H9 (cell line): ENCODE measurements around the gene PPM1H. TPM values are rescaled to one million over a fixed set of nuclear protein-coding genes. Genes with fewer than 3 reads are reported as not detected.

ENCODE experiments used
- DNase-seq: peaks from one replicate; pipeline ENCODE4 v3.0.0-alpha.2; 2017
- H2AFZ ChIP-seq: one replicate; pipeline ENCODE4 v1.6.1; 2013; ENCODE audit warnings: mild to moderate bottlenecking, low read length, control low read depth, moderate library complexity
- H2AK5ac ChIP-seq: 2 replicates; pipeline ENCODE4 v1.6.1; 2013; ENCODE audit warnings: low read length, control low read depth, mixed read lengths; ENCODE audit not compliant: insufficient read length
- H2BK120ac ChIP-seq: one replicate; pipeline ENCODE4 v1.6.1; 2013; ENCODE audit warnings: low read depth, mild to moderate bottlenecking, low read length, control low read depth, inconsistent platforms; ENCODE audit not compliant: poor library complexity, severe bottlenecking
- H2BK12ac ChIP-seq: 2 replicates; pipeline ENCODE4 v1.6.1; 2013; ENCODE audit warnings: low read length, control low read depth, mixed read lengths, low read depth; ENCODE audit not compliant: insufficient read length
- H2BK15ac ChIP-seq: 2 replicates; pipeline ENCODE4 v1.6.1; 2013; ENCODE audit warnings: low read depth, low read length, control low read depth
- H2BK20ac ChIP-seq: one replicate; pipeline ENCODE4 v1.6.1; 2013; ENCODE audit warnings: low read depth, mild to moderate bottlenecking, low read length, control low read depth, inconsistent platforms; ENCODE audit not compliant: poor library complexity, severe bottlenecking
- H2BK5ac ChIP-seq: 2 replicates; pipeline ENCODE4 v1.6.1; 2013; ENCODE audit warnings: low read length, control low read depth, mixed read lengths; ENCODE audit not compliant: insufficient read length
- H3K14ac ChIP-seq: 2 replicates; pipeline ENCODE4 v1.6.1; 2013; ENCODE audit warnings: low read length, control low read depth; ENCODE audit not compliant: insufficient read depth
- H3K18ac ChIP-seq: 2 replicates; pipeline ENCODE4 v1.6.1; 2013; ENCODE audit warnings: low read depth, mild to moderate bottlenecking, mixed read lengths, low read length, control low read depth; ENCODE audit not compliant: insufficient read length
- H3K23ac ChIP-seq: 2 replicates; pipeline ENCODE4 v1.6.1; 2013; ENCODE audit warnings: low read length, control low read depth, mixed read lengths, low read depth; ENCODE audit not compliant: insufficient read length
- H3K23me2 ChIP-seq: 2 replicates; pipeline ENCODE4 v1.6.1; 2013; ENCODE audit warnings: low read depth, mild to moderate bottlenecking, mixed read lengths, low read length, control low read depth; ENCODE audit not compliant: insufficient read length, poor library complexity, severe bottlenecking
- H3K27ac ChIP-seq: 2 replicates; pipeline ENCODE4 v1.5.1; 2013; ENCODE audit warnings: low read length, control low read depth, mixed read lengths, low read depth; ENCODE audit not compliant: insufficient read length
- H3K27me3 ChIP-seq: 2 replicates; pipeline ENCODE4 v1.6.1; 2013; ENCODE audit warnings: low read length, control low read depth, inconsistent platforms; ENCODE audit not compliant: insufficient read depth
- H3K4ac ChIP-seq: 2 replicates; pipeline ENCODE4 v1.6.1; 2013; ENCODE audit warnings: low read depth, mild to moderate bottlenecking, control low read depth, inconsistent platforms, low read length, moderate library complexity
- H3K4me1 ChIP-seq: 2 replicates; pipeline ENCODE4 v1.6.1; 2013; ENCODE audit warnings: low read length, control low read depth, inconsistent platforms; ENCODE audit not compliant: insufficient read depth
- H3K4me2 ChIP-seq: 2 replicates; pipeline ENCODE4 v1.6.1; 2013; ENCODE audit warnings: low read length, control low read depth, mixed read lengths; ENCODE audit not compliant: insufficient read length, insufficient read depth
- H3K56ac ChIP-seq: 2 replicates; pipeline ENCODE4 v1.6.1; 2013; ENCODE audit warnings: low read depth, mild to moderate bottlenecking, mixed read lengths, low read length, control low read depth; ENCODE audit not compliant: insufficient read length
- H3K79me1 ChIP-seq: 2 replicates; pipeline ENCODE4 v1.6.1; 2013; ENCODE audit warnings: low read depth, mild to moderate bottlenecking, moderate library complexity, low read length, control low read depth, inconsistent platforms; ENCODE audit not compliant: insufficient read depth, poor library complexity, severe bottlenecking
- H3K79me2 ChIP-seq: 2 replicates; pipeline ENCODE4 v1.6.1; 2013; ENCODE audit warnings: low read length, control low read depth, inconsistent platforms; ENCODE audit not compliant: insufficient read depth
- H3K9ac ChIP-seq: 2 replicates; pipeline ENCODE4 v1.6.1; 2013; ENCODE audit warnings: low read length, control low read depth, mixed read lengths; ENCODE audit not compliant: insufficient read length; ENCODE audit errors: extremely low read depth
- H3K9me3 ChIP-seq: one replicate; pipeline ENCODE4 v1.6.1; 2013; ENCODE audit warnings: low read depth, low read length, inconsistent platforms; ENCODE audit not compliant: control insufficient read depth
- H3T11ph ChIP-seq: one replicate; pipeline ENCODE4 v1.6.1; 2013; ENCODE audit warnings: mild to moderate bottlenecking, low read length, control low read depth, inconsistent platforms
- H4K20me1 ChIP-seq: one replicate; pipeline ENCODE4 v1.6.1; 2013; ENCODE audit not compliant: control insufficient read depth, insufficient read length, insufficient read depth
- H4K5ac ChIP-seq: 2 replicates; pipeline ENCODE4 v1.6.1; 2013; ENCODE audit warnings: low read depth, mild to moderate bottlenecking, mixed read lengths, low read length, control low read depth; ENCODE audit not compliant: insufficient read length
- H4K8ac ChIP-seq: replicated peaks from 2 replicates; pipeline ENCODE4 v1.6.1; 2013; ENCODE audit warnings: low read length, control low read depth, mixed read lengths, low read depth; ENCODE audit not compliant: insufficient read length
- H4K91ac ChIP-seq: 2 replicates; pipeline ENCODE4 v1.6.1; 2013; ENCODE audit warnings: low read depth, mild to moderate bottlenecking, moderate library complexity, mixed read lengths, low read length, control low read depth; ENCODE audit not compliant: insufficient read length
- H3K27ac Mint-ChIP-seq, 3 experiments: 2 replicates in 2 of 3; 3 replicates in 1 of 3; pipeline ENCODE4 v1.8.0; 2020 to 2021; ENCODE audit warnings: mixed read lengths in 3 of 3, mild to moderate bottlenecking in 1 of 3, moderate library complexity in 1 of 3
- H3K27me3 Mint-ChIP-seq: 2 replicates; pipeline ENCODE4 v1.8.0; 2021; ENCODE audit warnings: low read depth, mild to moderate bottlenecking, moderate library complexity, mixed read lengths
- H3K36me3 Mint-ChIP-seq, 3 experiments: 2 replicates in 2 of 3; 3 replicates in 1 of 3; pipeline ENCODE4 v1.8.0; 2020 to 2021; ENCODE audit warnings: low read depth in 3 of 3, mixed read lengths in 3 of 3; ENCODE audit not compliant: insufficient read depth in 1 of 3
- H3K4me1 Mint-ChIP-seq, 2 experiments: 2 replicates each; pipeline ENCODE4 v1.8.0; 2020; ENCODE audit warnings: mixed read lengths in 2 of 2
- H3K4me3 Mint-ChIP-seq, 2 experiments: 2 replicates in 1 of 2; 3 replicates in 1 of 2; pipeline ENCODE4 v1.8.0; 2020 to 2021; ENCODE audit warnings: mild to moderate bottlenecking in 2 of 2, mixed read lengths in 2 of 2, moderate library complexity in 1 of 2
- H3K9me3 Mint-ChIP-seq, 2 experiments: 2 replicates in 1 of 2; 3 replicates in 1 of 2; pipeline ENCODE4 v1.8.0; 2020; ENCODE audit warnings: mild to moderate bottlenecking in 2 of 2, mixed read lengths in 2 of 2, moderate library complexity in 1 of 2
- CTCF ChIP-seq: fragments of 200-600 bp; sonication (generic); conservative IDR thresholded peaks from 3 replicates; pipeline ENCODE4 v1.8.0; 2021; ENCODE audit warnings: antibody characterized with exemption, mild to moderate bottlenecking
- WGBS: extraction: QIAGEN DNeasy Blood & Tissue Kit; methylation state at CpG from one replicate; pipeline ENCODE4 v1.1.7; 2013; ENCODE audit warnings: missing lambda C conversion rate, low lambda C conversion rate, mixed read lengths; ENCODE audit not compliant: insufficient read length; ENCODE audit errors: extremely low coverage; 5-methylcytosine and 5-hydroxymethylcytosine counted together
- total RNA-seq: library from RNA; stranded (reverse); gene quantifications from 2 replicates; pipeline ENCODE4 v1.2.1, GENCODE V29; 2021

PPM1H gene
- total RNA-seq, 1 experiment from 2014 or later = 22.1 TPM

- no peak overlapping the region for H3K18ac ChIP-seq
- DNase-seq = no peak
- Mint-ChIP-seq H3K4me1 (peaks cover 39 to 46% of the 10 kb centered on the region in 2 experiments), H3K27me3 (no peaks in the 10 kb centered on the region), H3K9me3 (no peaks in the 10 kb centered on the region), H3K27ac (peak overlapping the region in 2 of 3 experiments; percentile 4 to 18; a peak in 1 of 7 replicates), H3K4me3 (no peak overlapping the region), H3K36me3 (peaks cover 0 to 7% (median 0%) of the 10 kb centered on the region in 3 experiments; a peak in 4 of 7 replicates)
- no peak overlapping the region for H2BK12ac ChIP-seq
- H4K91ac ChIP-seq = no peak overlapping the region
- no peak overlapping the region for H3K14ac ChIP-seq
- no CpG with 5 or more reads among the region's 5 CpGs for WGBS
- no peak overlapping the region for H3T11ph ChIP-seq
- no peaks in the 10 kb centered on the region for H3K23me2 ChIP-seq
- no peak overlapping the region for H2AFZ ChIP-seq
- no peak for TF ChIP-seq CTCF
- no peak overlapping the region for H3K4me2 ChIP-seq
- no peak overlapping the region for H2BK120ac ChIP-seq
- H3K4ac ChIP-seq = no peak overlapping the region
- peaks cover 4% of the 10 kb centered on the region; the same call in 1 of the 2 replicates for H3K4me1 ChIP-seq
- no peaks in the 10 kb centered on the region for H4K20me1 ChIP-seq
- no peak overlapping the region for H3K9ac ChIP-seq
- H3K27ac ChIP-seq = no peak overlapping the region
- no peak overlapping the region for H2BK15ac ChIP-seq
- no peaks in the 10 kb centered on the region for H3K27me3 ChIP-seq
- no peak overlapping the region for H2AK5ac ChIP-seq
- no peaks in the 10 kb centered on the region for H3K79me2 ChIP-seq
- no peak overlapping the region for H2BK5ac ChIP-seq
- no peaks in the 10 kb centered on the region for H3K9me3 ChIP-seq
- H3K56ac ChIP-seq = no peak overlapping the region
- H4K8ac ChIP-seq = no peak overlapping the region
- H2BK20ac ChIP-seq = no peak overlapping the region
- H3K23ac ChIP-seq = no peak overlapping the region
- no peak overlapping the region for H4K5ac ChIP-seq
- no peaks in the 10 kb centered on the region for H3K79me1 ChIP-seq
These were observed 218.0 kb downstream of the PPM1H start for GRCh38 chr12:62716866-62717525.
